NCI-H2107 treated with DMSO at 0.1 percent for 48 hours (cell line): ENCODE measurements around the gene MRPS35.
A peak's percentile ranks its signal among the peaks of the same experiment; 100 is the strongest.
"Not testable (repeated sequence)": the region's sequence is repeated elsewhere in the genome, so short reads cannot be mapped to it uniquely, and the experiment has no call there.

ENCODE experiments used
- DNase-seq: peaks from one replicate; lab custom pipeline; 2025; ENCODE audit not compliant: unreplicated experiment; lab: John Stamatoyannopoulos, UW

MRPS35 gene

DNA sequence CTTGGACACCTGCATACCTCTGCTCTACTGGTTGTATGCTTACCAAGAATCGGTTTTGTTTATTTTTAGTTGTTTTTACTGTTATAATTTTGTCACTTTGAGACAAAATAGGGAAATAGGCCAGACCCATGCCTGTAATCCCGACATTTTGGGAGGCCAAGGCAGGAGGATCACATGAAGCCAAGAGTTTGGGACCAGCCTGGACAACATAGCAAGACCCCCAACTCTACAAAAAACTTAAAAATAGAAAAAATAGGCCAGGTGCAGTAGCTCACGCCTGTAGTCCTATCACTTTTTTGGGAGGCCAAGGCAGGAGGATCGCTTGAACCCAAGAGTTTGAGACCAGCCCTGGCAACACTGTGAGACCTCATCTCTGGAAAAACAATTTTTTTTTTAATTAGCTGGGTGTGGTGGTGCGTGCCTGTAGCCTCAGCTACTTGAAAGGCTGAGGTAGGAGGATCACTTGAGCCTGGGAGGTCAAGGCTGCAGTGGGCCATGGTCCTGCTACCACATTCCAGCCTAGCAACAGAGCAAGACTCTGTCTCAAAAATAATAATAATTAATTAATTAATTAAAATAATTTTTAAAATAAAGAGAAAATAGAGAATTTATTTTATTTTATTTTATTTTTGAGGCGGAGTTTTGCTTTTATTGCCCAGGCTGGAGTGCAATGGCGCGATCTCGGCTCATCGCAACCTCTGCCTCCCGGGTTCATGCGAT is 1.3 kb upstream of the MRPS35 start:
- no peak for DNase-seq

DNA sequence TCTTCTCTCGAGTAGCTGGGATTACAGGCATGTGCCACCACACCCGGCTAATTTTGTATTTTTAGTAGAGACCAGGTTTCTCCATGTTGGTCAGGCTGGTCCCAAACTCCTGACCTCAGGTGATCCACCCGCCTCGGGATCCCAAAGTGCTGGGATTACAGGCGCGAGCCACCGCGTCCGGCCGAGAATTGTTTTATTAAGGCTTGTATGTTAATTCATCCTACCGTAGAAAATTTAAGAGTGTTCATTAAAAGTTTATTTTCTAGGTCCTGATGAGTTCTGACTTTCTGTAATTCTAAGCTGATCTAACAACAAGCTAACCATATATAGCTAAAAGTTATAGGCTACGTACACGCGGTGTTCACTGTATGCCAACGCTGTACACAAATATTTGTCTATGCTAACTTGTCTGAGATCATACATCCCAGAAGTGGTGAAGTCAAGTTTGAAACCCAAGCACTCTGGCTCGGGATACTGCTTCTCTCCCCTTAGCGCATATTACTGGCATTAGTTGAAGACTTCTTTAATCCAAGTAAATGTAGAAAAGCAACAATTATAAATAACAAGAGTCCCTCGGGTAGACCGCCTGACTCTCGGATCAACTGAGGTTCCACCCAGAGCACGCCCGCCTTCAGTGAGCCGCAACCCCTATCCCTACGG is 570 bp upstream of the MRPS35 start:
- peak; percentile 60 for DNase-seq

DNA sequence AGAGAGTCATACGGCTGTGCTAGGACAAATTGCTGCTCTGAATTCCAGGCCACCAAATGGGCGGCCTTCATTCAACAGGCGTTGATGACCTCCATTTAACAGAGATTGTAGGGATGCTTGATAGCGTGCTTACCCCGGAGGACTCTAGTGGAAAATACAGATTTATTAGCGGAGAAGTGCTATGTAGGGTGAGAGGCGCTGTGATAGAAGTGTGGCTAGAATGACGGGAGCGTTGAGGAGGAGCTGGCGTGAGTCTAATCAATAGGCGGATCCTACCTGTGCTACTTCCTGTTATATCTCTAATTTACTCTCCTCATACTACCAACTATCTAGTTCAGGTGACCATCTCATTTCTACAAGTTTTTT is 668 bp downstream of the MRPS35 start:
- DNase-seq = peak; percentile 41

DNA sequence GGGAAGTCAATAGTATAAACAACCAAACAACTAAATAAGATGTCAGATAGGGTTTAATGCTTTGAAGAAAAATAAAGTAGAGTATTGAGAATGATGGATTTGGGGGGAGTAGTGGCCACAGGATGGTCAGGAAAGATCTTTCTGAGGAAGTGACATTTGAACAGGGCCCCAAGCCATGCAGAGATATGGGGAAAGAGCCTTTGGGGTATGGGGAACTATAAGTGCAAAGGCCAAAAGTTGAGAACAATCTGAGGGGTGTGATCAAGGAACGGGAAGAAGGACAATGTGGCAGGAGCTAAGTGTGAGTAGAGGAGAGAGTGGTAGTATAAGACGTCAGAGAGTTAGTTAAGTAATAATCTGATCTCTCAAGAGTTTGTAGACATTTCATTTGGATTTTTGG is 1.3 kb downstream of the MRPS35 start:
- DNase-seq = no peak

DNA sequence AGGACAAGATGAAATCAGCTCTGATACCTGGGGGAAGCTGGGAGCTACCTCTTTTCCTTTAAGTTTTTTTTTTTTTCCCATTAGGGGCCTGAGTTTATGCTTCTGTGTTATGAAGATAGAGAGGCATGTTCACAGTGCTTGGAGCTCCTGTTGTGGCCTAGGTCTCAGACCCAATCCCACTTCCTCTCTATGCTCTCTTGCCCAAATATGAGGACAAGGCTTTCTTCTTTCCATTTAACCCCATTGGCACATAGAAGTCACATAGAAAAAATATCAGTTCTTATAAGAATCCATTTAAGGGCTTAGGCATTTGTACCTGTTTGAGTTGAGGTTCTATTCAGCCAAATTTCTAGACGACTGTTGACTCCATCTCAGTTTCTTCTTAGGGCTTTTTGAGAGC is 12.6 kb downstream of the MRPS35 start:
- no peak for DNase-seq

DNA sequence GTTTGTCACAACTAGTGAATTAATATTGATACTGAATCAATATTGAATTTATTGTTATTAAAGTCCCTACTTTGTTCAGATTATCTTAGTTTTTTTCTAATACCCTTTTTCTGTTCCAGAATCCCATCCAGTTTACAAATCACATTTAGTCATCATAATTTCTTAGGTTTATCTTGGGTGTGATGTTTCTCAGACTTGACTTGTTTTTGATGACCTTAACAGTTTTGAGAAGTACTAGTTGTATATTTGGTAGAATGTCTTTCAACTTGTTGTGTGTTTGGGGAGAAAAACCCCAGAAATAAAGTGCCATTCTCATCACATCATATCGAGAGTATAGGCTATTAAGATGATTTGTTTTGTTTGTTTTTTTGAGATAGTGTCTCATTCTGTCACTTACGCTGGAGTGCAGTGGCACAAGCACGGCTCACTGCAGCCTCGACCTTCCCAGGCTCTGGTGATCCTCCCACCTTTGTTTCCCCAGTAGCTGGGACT is 19.5 kb downstream of the MRPS35 start:
- no peak for DNase-seq

DNA sequence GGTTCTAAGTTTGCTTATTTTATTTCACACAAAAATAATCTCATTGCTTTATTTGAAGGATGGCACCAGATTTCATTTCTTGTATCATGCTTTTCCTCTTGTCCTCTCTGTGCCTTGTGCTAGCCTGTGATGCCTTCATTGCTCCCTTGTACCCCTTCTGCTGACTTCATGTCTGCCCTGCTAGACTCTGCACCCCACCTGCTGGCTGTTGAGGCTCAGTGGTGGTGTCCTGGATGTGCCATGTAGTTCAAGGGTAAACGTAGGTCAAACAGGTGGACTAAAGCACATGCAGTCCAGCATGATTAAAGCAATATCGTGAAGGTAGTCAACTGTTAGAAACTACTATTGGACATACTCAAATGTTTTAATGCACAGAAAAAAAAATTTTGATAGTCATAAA is 21.6 kb downstream of the MRPS35 start:
- no peak for DNase-seq

- peak; percentile 59 for DNase-seq
Observed at GRCh38 chr12:27733052-27733656, 22.5 kb downstream of the MRPS35 start.

- DNase-seq = no peak
Observed at GRCh38 chr12:27733791-27734190, 23.2 kb downstream of the MRPS35 start.

DNA sequence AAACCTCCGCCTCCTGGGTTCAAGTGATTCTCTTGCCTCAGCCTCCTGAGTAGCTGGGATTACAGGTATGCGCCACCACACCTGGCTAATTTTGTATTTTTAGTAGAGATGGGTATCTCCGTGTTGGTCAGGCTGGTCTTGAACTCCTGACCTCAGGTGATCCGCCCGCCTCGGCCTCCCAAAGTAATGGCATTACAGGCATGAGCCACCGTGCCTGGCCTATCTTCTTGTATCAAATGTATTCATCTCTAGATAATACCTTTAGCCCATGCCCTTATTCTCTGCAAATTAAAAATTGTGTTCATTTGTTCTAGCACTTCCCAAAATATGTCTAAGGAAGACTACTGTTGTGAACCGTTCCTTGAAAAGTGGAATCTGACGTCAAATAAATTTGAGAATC is 23.7 kb downstream of the MRPS35 start:
- not testable (repeated sequence) for DNase-seq

GRCh38 chr12:27743601-27744000 is 33.0 kb downstream of the MRPS35 start:
- DNase-seq = no peak

DNA sequence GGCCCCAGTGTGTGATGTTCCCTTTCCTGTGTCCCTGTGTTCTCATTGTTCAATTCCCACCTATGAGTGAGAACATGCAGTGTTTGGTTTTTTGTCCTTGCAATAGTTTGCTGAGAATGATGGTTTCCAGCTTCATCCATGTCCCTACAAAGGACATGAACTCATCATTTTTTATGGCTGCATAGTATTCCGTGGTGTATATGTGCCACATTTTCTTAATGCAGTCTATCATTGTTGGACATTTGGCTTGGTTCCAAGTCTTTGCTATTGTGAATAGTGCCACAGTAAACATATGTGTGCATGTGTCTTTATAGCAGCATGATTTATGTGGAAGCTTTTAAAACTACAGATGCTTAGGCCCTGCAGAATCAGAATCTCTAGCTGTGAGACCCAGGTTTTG is 35.1 kb downstream of the MRPS35 start:
- not testable (repeated sequence) for DNase-seq

DNA sequence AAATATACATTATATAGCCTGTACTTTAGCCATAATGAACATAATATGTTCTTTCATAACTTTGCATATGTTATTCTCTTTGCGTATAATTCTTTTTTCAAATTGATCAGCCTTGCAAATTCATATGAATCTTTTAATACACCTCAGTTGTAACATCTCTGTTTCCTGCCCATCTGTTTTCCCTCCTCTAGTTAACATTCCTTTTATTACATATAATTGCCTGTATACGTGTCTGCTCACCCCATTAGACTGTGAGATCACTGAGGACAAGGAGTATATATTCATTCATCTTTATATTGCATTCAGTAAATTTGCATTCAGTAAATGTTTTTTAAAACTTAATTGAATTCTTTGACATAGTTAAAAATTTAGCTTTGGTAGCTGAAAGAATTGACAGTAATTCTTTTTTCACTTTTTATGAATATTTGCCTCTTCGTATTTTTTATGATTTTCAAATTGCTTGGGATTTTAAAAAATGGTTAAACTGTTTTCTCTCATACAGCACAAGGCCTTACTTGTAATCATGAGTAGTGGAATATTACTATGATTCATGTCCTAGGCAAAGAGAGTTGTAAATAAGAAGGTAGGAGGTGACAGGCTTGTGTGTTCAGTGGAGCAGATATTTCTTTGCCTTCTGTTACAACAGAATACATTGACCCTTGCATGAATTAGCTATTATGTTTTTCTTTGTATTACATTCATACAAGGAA is 36.6 kb downstream of the MRPS35 start:
- DNase-seq = no peak

GRCh38 chr12:27751386-27752047 is 40.9 kb downstream of the MRPS35 start:
- DNase-seq = peak; percentile 74

DNA sequence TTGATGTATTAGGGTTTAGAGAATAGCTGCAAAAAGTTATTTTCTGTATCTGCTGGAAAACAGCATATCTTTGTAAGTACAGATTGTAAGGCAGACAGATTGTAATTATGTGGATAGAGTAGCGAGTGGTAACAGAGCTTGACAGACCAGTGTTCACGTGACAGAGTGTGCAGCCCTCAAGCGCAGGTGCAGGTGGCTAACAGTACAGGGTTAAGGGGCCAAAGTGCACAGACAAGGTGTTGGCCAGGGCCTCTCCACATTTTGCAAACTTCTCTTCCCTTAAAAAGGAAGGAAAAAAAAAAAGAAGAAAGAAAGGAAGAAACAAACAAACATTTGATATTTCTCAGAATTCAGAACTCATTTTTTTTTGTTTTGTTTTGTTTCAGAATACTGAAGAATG is 44.2 kb downstream of the MRPS35 start:
- DNase-seq = peak; percentile 18

- DNase-seq = no peak
Observed at GRCh38 chr12:27756670-27757195, 46.1 kb downstream of the MRPS35 start.

DNA sequence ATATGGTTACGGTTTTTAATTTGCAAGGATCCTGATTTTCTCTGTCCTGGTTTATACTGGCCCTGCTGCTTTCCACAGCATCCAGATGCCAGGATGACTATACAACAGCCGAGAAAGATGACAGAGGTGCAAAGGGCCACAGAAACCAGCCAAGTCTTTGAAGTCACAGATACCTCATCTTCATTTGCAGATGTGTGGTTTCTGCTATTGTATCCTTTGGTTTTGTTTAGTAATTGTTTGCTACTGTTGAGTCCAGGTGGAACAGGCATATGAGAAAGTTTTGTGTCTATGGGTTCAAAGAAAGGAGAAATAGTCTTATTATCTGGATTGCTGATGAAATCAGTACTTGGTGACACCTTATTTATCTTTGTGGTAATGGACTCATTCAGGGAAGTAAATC is 52.1 kb downstream of the MRPS35 start:
- DNase-seq = no peak

DNA sequence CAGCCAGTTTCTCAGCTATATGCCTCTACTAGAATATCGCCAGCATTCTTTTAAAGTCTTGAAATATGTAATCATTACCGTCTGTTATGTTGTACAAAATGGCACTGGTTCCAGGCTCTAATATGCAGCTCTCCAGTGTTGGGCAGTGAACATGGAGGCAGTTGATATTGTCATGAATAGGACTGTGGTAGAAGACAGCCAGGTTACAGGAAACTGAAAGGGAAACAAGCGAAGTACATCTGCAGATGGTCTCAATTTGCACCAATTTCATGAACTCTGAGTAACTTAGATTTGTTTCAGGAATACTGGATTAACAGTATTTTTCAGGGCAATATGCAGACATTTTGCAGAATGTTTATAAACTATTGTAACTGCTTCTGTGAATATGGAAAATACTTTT is 56.0 kb downstream of the MRPS35 start:
- no peak for DNase-seq

- DNase-seq = no peak
Observed at GRCh38 chr12:27769142-27769673, 58.6 kb downstream of the MRPS35 start.

DNA sequence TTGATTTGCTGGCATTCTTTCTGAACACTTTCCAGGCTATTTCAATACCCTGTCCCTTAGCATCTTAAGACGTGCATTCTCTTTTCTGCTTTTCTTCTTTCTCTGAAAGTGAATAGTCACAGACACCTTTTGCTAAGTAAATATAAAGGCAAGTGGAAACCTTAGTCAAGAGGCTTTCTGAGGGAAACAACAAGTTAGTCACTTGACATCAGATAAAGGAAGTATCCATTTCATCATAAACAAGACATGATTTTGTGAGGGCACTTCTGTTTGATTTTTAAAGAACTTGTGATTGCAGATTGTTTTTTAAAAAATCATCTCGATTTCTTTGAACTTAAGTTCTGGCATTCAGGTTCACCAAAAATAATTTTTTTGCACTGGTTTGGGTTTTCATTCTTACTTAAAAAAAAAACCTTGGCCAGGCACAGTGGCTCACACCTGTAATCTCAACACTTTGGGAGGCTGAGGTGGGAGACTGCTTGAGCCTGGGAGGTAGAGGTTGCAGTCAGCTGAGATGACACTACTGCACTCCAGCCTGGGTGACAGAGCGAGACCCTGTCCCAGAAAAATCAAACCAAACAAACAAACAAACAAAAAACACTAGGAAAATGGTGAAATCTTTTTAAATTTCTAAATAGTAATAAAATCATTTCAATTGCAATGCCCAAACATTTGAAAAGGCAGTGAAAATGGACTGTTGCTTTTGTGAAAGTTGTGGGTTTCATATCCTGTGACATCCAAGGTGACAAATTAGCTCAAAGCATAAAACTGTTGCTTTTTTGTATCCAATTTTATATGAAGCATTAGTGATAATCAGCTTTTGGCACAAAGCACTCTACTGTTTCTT is 61.1 kb downstream of the MRPS35 start:
- no peak for DNase-seq
